Calu3 (cell line): ENCODE measurements around the gene LRRIQ3. TPM values are rescaled to one million over a fixed set of nuclear protein-coding genes. Genes with fewer than 3 reads are reported as not detected.

Source experiments
- Bru-seq: library from RNA; stranded (reverse); fragments of 400-500 nt; gene quantifications from one replicate; lab custom pipeline; 2021; lab: Mats Ljungman, UMichigan
- BruChase-seq, 2 experiments: library from RNA; stranded (reverse); fragments of 400-500 nt; gene quantifications; one replicate each; lab custom pipeline; 2021; lab: Mats Ljungman, UMichigan
- BruUV-seq: library from RNA; stranded (reverse); fragments of 400-500 nt; replicated peaks from 2 replicates; lab custom pipeline; 2021; lab: Mats Ljungman, UMichigan
- CTCF ChIA-PET: fragments of 300-600 bp; sonication (Branson Sonifier 250); formaldehyde crosslinking; loops from one replicate; lab custom pipeline; 2022; ENCODE audit warnings: antibody characterized with exemption; lab: Charles Lee
- DNase-seq: peaks from one replicate; pipeline ENCODE4 v3.0.0; 2022
- H3K27ac Mint-ChIP-seq: one replicate; pipeline ENCODE4 v1.8.0; 2022; ENCODE audit warnings: mixed read lengths; ENCODE audit not compliant: unreplicated experiment
- H3K27me3 Mint-ChIP-seq: one replicate; pipeline ENCODE4 v1.8.0; 2022; ENCODE audit warnings: mixed read lengths; ENCODE audit not compliant: unreplicated experiment
- H3K36me3 Mint-ChIP-seq: one replicate; pipeline ENCODE4 v1.8.0; 2022; ENCODE audit warnings: mild to moderate bottlenecking, moderate library complexity, mixed read lengths; ENCODE audit not compliant: insufficient read depth, unreplicated experiment
- H3K4me1 Mint-ChIP-seq: one replicate; pipeline ENCODE4 v1.8.0; 2022; ENCODE audit warnings: mild to moderate bottlenecking, low read depth, mixed read lengths; ENCODE audit not compliant: unreplicated experiment
- H3K4me3 Mint-ChIP-seq: one replicate; pipeline ENCODE4 v1.8.0; 2022; ENCODE audit warnings: mild to moderate bottlenecking, low read depth, moderate library complexity, mixed read lengths; ENCODE audit not compliant: unreplicated experiment
- H3K9me3 Mint-ChIP-seq: one replicate; pipeline ENCODE4 v1.8.0; 2022; ENCODE audit warnings: low read depth, mixed read lengths; ENCODE audit not compliant: unreplicated experiment
- intact Hi-C: fragments of 100-400 bp; cut with micrococcal nuclease; formaldehyde crosslinking; loops from one replicate; pipeline ENCODE4 v1.10.0; 2022; ENCODE audit not compliant: unreplicated experiment
- long read RNA-seq: library from polyadenylated mRNA; stranded (forward); transcript quantifications from one replicate; pipeline ENCODE4 v2.0.0, GENCODE V29; 2022
- total RNA-seq: library from RNA; stranded (reverse); gene quantifications from 2 replicates; pipeline ENCODE4 v1.2.3, GENCODE V29; 2022
- TF ChIP-seq, protein P1 (sequence below): fragments of 200-600 bp; IDR thresholded peaks from one replicate; pipeline ENCODE4 v1.8.0; 2022; ENCODE audit warnings: antibody characterized with exemption; ENCODE audit not compliant: unreplicated experiment

The LRRIQ3 gene, protein sequence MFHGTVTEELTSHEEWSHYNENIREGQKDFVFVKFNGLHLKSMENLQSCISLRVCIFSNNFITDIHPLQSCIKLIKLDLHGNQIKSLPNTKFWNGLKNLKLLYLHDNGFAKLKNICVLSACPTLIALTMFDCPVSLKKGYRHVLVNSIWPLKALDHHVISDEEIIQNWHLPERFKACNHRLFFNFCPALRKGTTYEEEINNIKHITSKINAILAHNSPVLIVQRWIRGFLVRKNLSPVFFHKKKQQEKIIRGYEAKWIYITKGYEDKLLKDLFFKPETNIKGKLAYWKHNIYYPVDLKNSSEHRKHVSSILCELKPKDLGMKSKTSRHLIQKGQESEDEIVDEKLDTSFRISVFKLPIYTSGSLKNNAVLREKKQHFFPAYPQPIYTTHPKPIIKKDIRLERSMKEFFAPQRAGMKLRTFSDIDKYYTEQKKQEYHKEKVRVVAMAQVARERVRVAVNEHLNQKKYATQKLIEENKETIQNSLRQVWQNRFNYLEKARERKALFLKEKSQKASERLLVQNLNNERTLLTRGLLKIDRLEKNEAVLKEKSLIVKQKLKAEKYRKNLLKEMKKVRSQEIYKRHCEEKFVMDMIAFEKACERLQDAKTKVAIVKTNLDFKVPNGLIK
- total RNA-seq: 0.52 and 0.66 TPM in 2 replicates
- Bru-seq, nascent RNA: percentile 12 among the genes with signal in this experiment
- percentile 12 among the genes with signal in this experiment for BruChase-seq, experiment 1, labeled RNA remaining after a 6-hour chase
- percentile 9 among the genes with signal in this experiment for BruChase-seq, experiment 2, labeled RNA remaining after a 2-hour chase
- long read RNA-seq, partial matches to known transcripts: 1 of 1 reads
- long read RNA-seq, other reads (novel, unspliced or antisense): 0 of 1 reads

- H3K27me3 Mint-ChIP-seq: no peaks in the 10 kb centered on the region
- no peaks in the 10 kb centered on the region for H3K4me1 Mint-ChIP-seq
- H3K36me3 Mint-ChIP-seq: peaks cover 18% of the 10 kb centered on the region
- TF ChIP-seq, protein P1, sequence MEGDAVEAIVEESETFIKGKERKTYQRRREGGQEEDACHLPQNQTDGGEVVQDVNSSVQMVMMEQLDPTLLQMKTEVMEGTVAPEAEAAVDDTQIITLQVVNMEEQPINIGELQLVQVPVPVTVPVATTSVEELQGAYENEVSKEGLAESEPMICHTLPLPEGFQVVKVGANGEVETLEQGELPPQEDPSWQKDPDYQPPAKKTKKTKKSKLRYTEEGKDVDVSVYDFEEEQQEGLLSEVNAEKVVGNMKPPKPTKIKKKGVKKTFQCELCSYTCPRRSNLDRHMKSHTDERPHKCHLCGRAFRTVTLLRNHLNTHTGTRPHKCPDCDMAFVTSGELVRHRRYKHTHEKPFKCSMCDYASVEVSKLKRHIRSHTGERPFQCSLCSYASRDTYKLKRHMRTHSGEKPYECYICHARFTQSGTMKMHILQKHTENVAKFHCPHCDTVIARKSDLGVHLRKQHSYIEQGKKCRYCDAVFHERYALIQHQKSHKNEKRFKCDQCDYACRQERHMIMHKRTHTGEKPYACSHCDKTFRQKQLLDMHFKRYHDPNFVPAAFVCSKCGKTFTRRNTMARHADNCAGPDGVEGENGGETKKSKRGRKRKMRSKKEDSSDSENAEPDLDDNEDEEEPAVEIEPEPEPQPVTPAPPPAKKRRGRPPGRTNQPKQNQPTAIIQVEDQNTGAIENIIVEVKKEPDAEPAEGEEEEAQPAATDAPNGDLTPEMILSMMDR: no peak
- peak within 1 kb of the TSS; percentile 92 for H3K4me3 Mint-ChIP-seq
- CTCF ChIA-PET: no interaction called here
- intact Hi-C loops: loop anchor here (10.0 kb wide), 1 partner anchor 267 kb away; no protein-coding TSS in a partner anchor
- peak; percentile 96 for DNase-seq
- BruUV-seq: no TSS peak
- no peaks in the 10 kb centered on the region for H3K9me3 Mint-ChIP-seq
- peak within 1 kb of the TSS; percentile 88 for H3K27ac Mint-ChIP-seq
Measured at GRCh38 chr1:74197657-74198552, at the start of gene LRRIQ3, which contains the start of gene FPGT. Gene LRRIQ3 (minus strand): TSS chr1:74198176. CDS start chr1:74183684, 14,492 bp downstream. Gene FPGT (plus strand): TSS chr1:74198242. CDS start chr1:74198279, 37 bp downstream.

DNA sequence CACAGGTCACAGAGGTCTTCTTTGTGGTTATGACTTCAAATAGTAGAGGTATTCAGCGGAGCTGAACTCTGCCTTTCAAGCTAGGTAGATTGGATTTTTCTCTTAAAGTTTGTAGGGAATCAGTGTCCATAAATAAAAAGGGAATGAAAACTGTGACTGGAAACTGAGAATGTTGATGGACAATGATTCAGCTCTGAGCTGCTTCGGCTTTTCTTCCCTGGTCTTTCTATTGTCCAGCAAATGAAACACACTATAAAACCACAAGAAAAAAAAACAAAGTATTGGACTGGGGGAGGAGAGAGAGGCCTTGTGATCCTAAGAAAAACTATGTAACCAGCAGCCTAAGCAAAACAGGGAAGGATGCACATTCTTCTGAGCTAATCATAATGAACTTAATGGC, 48.3 kb upstream of the LRRIQ3 start:
- BruUV-seq: no TSS peak
- Mint-ChIP-seq H3K27me3 (no peaks in the 10 kb centered on the region), H3K4me3 (no peak overlapping the region), H3K27ac (no peak overlapping the region), H3K4me1 (no peaks in the 10 kb centered on the region), H3K36me3 (no peaks in the 10 kb centered on the region), H3K9me3 (peaks cover 5% of the 10 kb centered on the region)
- CTCF ChIA-PET: no interaction called here
- intact Hi-C loops: no loop called here
- TF ChIP-seq, protein P1: no peak
- no peak for DNase-seq

DNA sequence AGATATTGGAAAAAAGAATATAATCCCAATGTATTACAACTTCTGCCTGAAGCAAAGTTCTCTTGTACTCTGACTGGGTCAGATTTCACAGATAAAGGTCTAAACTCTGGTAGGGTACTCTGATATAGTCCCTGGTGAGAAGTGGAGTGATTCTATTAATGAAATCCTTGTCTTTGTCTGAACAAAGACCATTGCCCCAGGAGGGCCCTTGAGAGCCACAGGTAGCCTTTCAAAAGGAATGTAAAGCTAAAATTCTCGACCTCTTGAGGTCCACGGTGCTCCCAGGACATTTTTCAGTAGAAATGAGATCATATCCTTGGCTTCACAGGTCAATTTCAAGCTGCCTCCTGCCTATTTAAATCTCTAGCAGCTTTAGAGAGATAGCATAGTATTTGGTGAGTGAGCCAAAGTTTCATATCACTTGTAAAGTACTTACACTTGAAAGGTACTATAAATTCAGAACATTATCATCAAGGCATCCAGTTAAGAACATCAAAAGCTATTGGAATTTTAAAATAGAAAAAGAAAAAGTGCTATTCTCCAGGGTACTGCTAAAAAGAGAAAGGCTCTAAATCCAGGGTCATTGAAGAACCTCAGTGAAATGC, 47.3 kb upstream of the LRRIQ3 start:
- TF ChIP-seq, protein P1: no peak
- intact Hi-C loops: no loop called here
- no peaks in the 10 kb centered on the region for H3K36me3 Mint-ChIP-seq
- no peak overlapping the region for H3K27ac Mint-ChIP-seq
- no peaks in the 10 kb centered on the region for H3K27me3 Mint-ChIP-seq
- CTCF ChIA-PET: no interaction called here
- no peak for DNase-seq
- no peak overlapping the region for H3K4me3 Mint-ChIP-seq
- no peaks in the 10 kb centered on the region for H3K4me1 Mint-ChIP-seq
- H3K9me3 Mint-ChIP-seq: peaks cover 5% of the 10 kb centered on the region
- no TSS peak for BruUV-seq
